Activated CD4-positive, alpha-beta memory T cell treated with anti-CD3 and anti-CD28 coated beads for 36 hours (primary cell): Measurements from ENCODE around the gene POLR2I. TPM values are rescaled to one million over a fixed set of nuclear protein-coding genes. Genes with fewer than 3 reads are reported as not detected.

ENCODE experiments used
- CTCF ChIA-PET: fragments of 350-600 bp; sonication (Branson Sonifier 250); formaldehyde crosslinking; loops from one replicate; lab custom pipeline; 2021; ENCODE audit warnings: antibody characterized with exemption, inconsistent platforms; lab: Charles Lee
- POLR2A ChIA-PET: fragments of 350-600 bp; sonication (Branson Sonifier 250); formaldehyde crosslinking; loops from one replicate; lab custom pipeline; 2021; ENCODE audit warnings: antibody characterized with exemption; lab: Charles Lee
- DNase-seq: peaks from one replicate; pipeline ENCODE4 v3.0.0-alpha.2; 2020
- H3K27ac Mint-ChIP-seq: one replicate; pipeline ENCODE4 v1.8.0; 2021; ENCODE audit warnings: mixed read lengths
- H3K27me3 Mint-ChIP-seq: one replicate; pipeline ENCODE4 v1.8.0; 2021; ENCODE audit warnings: mixed read lengths
- H3K36me3 Mint-ChIP-seq: one replicate; pipeline ENCODE4 v1.8.0; 2021; ENCODE audit warnings: mixed read lengths
- H3K4me1 Mint-ChIP-seq: one replicate; pipeline ENCODE4 v1.8.0; 2021; ENCODE audit warnings: low read depth, mixed read lengths
- H3K4me3 Mint-ChIP-seq: one replicate; pipeline ENCODE4 v1.8.0; 2021; ENCODE audit warnings: mild to moderate bottlenecking, mixed read lengths
- H3K9me3 Mint-ChIP-seq: one replicate; pipeline ENCODE4 v1.8.0; 2021; ENCODE audit warnings: mixed read lengths
- intact Hi-C: fragments of 100-400 bp; cut with micrococcal nuclease; formaldehyde crosslinking; loops from one replicate; pipeline ENCODE4 v1.15.1; 2023
- total RNA-seq, 2 experiments: library from RNA; stranded (reverse); gene quantifications; one replicate each; pipeline ENCODE4 v1.2.3, GENCODE V29; 2021

The POLR2I gene
- total RNA-seq, 2 experiments from 2014 or later = 84.1 to 84.8 TPM

GRCh38 chr19:36111200-36111539 is 3.5 kb downstream of the POLR2I start:
- CTCF ChIA-PET = no interaction called here
- peaks cover 25% of the 10 kb centered on the region for H3K36me3 Mint-ChIP-seq
- intact Hi-C loops = loop anchor here (10.0 kb wide), 2 partner anchors 366 to 396 kb away; partner anchors contain the start of genes IGFLR1, KMT2B, LIN37 and PSENEN
- no peak overlapping the region for H3K27ac Mint-ChIP-seq
- H3K9me3 Mint-ChIP-seq = no peaks in the 10 kb centered on the region
- POLR2A ChIA-PET = no interaction called here
- no peak overlapping the region for H3K4me3 Mint-ChIP-seq
- H3K27me3 Mint-ChIP-seq = peaks cover 5% of the 10 kb centered on the region
- H3K4me1 Mint-ChIP-seq = peaks cover 22% of the 10 kb centered on the region
- DNase-seq = no peak

- Mint-ChIP-seq H3K36me3 (peaks cover 24% of the 10 kb centered on the region), H3K27ac (no peak within 1 kb of the TSS), H3K27me3 (peaks cover 5% of the 10 kb centered on the region), H3K4me1 (peaks cover 18% of the 10 kb centered on the region), H3K9me3 (no peaks in the 10 kb centered on the region), H3K4me3 (no peak within 1 kb of the TSS)
- POLR2A ChIA-PET = interaction anchor here (0.8 kb wide), 1 partner anchor 739 kb away, joined by 3 read pairs; no protein-coding TSS in a partner anchor
- CTCF ChIA-PET = no interaction called here
- DNase-seq = no peak
- intact Hi-C loops = loop anchor here (10.0 kb wide), 2 partner anchors 366 to 396 kb away; partner anchors contain the start of genes IGFLR1, KMT2B, LIN37 and PSENEN
Observed at GRCh38 chr19:36110487-36111199, 4.0 kb downstream of the POLR2I start, which contains the start of gene OVOL3. OVOL3 (plus strand) TSS chr19:36111143; CDS start chr19:36111203, 60 bp downstream.

- Mint-ChIP-seq H3K9me3 (no peaks in the 10 kb centered on the region), H3K27ac (no peak overlapping the region), H3K4me3 (no peak overlapping the region), H3K27me3 (no peaks in the 10 kb centered on the region), H3K36me3 (peaks cover 14% of the 10 kb centered on the region), H3K4me1 (peaks cover 10% of the 10 kb centered on the region)
- DNase-seq = no peak
- ChIA-PET POLR2A (no interaction called here), CTCF (interaction anchor here (0.6 kb wide), 1 partner anchor 46 kb away, joined by 3 read pairs; no protein-coding TSS in a partner anchor)
- intact Hi-C loops = no loop called here
Observed at GRCh38 chr19:36108684-36109083, 6.0 kb downstream of the POLR2I start.

- Mint-ChIP-seq H3K36me3 (peaks cover 11% of the 10 kb centered on the region), H3K27ac (no peak overlapping the region), H3K27me3 (no peaks in the 10 kb centered on the region), H3K4me1 (no peaks in the 10 kb centered on the region), H3K4me3 (no peak overlapping the region), H3K9me3 (no peaks in the 10 kb centered on the region)
- DNase-seq = no peak
- ChIA-PET CTCF (interaction anchor here (0.5 to 1.6 kb wide), 2 partner anchors 21 to 268 kb away, joined by 4 to 5 read pairs; no protein-coding TSS in a partner anchor), POLR2A (interaction anchor here (1.6 kb wide), 1 partner anchor 8 kb away, joined by 4 read pairs; the partner anchor contains the start of genes POLR2I and TBCB)
- intact Hi-C loops = no loop called here
Observed at GRCh38 chr19:36106991-36107390, 7.7 kb downstream of the POLR2I start.

- H3K27ac Mint-ChIP-seq = no peak overlapping the region
- intact Hi-C loops = no loop called here
- POLR2A ChIA-PET = interaction anchor here (1.6 kb wide), 1 partner anchor 9 kb away, joined by 4 read pairs; the partner anchor contains the start of genes POLR2I and TBCB
- no peak for DNase-seq
- no peaks in the 10 kb centered on the region for H3K27me3 Mint-ChIP-seq
- CTCF ChIA-PET = interaction anchor here (1.6 kb wide), 1 partner anchor 21 kb away, joined by 5 read pairs; no protein-coding TSS in a partner anchor
- no peaks in the 10 kb centered on the region for H3K9me3 Mint-ChIP-seq
- peaks cover 11% of the 10 kb centered on the region for H3K36me3 Mint-ChIP-seq
- H3K4me3 Mint-ChIP-seq = no peak overlapping the region
- H3K4me1 Mint-ChIP-seq = no peaks in the 10 kb centered on the region
Observed at GRCh38 chr19:36106441-36106840, 8.2 kb downstream of the POLR2I start.

- Mint-ChIP-seq H3K4me1 (no peaks in the 10 kb centered on the region), H3K4me3 (no peak overlapping the region), H3K36me3 (peaks cover 11% of the 10 kb centered on the region), H3K27ac (no peak overlapping the region), H3K9me3 (no peaks in the 10 kb centered on the region), H3K27me3 (no peaks in the 10 kb centered on the region)
- POLR2A ChIA-PET = interaction anchor here (1.5 kb wide), 1 partner anchor 11 kb away, joined by 5 read pairs; the partner anchor contains the start of genes POLR2I and TBCB
- no peak for DNase-seq
- CTCF ChIA-PET = no interaction called here
- intact Hi-C loops = no loop called here
Observed at GRCh38 chr19:36103842-36104552, 10.7 kb downstream of the POLR2I start.

DNA sequence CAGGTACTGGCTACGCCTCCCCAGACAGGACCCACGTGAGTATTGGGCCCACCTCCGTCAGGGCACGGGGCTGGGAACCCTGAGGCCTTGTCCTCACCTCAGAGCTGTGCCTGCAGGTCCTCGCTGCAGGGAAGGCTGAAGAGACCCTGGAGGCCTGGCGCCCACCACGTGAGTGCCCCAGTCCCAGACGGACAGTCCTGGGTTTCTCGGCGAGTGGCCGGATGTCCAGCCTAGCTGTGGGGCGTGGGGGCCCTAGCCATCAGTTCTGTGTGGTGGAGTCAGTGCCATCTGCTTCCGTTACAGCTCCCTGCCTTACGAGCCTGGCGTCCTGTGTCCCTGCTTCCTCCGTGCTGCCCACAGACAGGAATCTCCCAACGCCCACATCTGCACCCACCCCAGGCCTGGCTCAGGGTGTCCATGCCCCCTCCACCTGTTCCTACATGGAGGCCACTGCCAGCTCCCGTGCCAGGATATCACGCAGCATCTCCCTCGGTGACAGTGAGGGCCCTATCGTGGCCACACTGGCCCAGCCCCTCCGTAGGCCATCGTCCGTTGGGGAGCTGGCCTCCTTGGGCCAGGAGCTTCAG is 11.5 kb downstream of the POLR2I start:
- intact Hi-C loops = no loop called here
- Mint-ChIP-seq H3K4me3 (no peak overlapping the region), H3K27ac (no peak overlapping the region), H3K9me3 (no peaks in the 10 kb centered on the region), H3K27me3 (no peaks in the 10 kb centered on the region), H3K4me1 (no peaks in the 10 kb centered on the region), H3K36me3 (peaks cover 11% of the 10 kb centered on the region)
- no peak for DNase-seq
- ChIA-PET CTCF (no interaction called here), POLR2A (interaction anchor here (1.5 kb wide), 1 partner anchor 12 kb away, joined by 5 read pairs; the partner anchor contains the start of genes POLR2I and TBCB)

GRCh38 chr19:36101550-36102327 is 12.9 kb downstream of the POLR2I start:
- no peak overlapping the region for H3K27ac Mint-ChIP-seq

DNA sequence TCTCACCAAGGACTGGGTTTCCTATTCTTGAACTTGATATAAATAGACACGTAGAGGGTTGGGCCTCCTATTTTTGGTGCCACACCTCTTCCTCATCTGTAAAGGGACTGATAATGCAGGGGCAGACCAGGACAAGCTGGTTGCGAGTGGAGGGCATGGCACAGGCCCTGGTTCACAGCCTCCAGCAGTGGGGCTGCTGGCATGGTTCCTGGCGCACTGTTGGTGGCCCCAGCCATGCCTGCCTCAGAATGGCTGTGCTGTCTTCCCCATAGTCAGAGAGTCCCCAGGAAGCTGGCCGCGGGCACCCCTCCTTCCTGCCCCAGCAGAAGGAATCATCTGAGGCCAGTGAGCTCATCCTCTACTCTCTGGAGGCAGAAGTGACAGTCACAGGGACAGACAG is 14.2 kb downstream of the POLR2I start:
- intact Hi-C loops = no loop called here
- POLR2A ChIA-PET = interaction anchor here (1.4 kb wide), 1 partner anchor 15 kb away, joined by 3 read pairs; the partner anchor contains the start of gene TBCB
- Mint-ChIP-seq H3K4me1 (no peaks in the 10 kb centered on the region), H3K36me3 (peaks cover 17% of the 10 kb centered on the region), H3K27me3 (no peaks in the 10 kb centered on the region), H3K4me3 (no peak overlapping the region), H3K27ac (no peak overlapping the region), H3K9me3 (no peaks in the 10 kb centered on the region)
- no peak for DNase-seq
- CTCF ChIA-PET = interaction anchor here (1.5 kb wide), 1 partner anchor 28 kb away, joined by 3 read pairs; no protein-coding TSS in a partner anchor

More at GRCh38 chr19:36101550-36102327, 12.9 kb downstream of the POLR2I start:
- H3K4me1 Mint-ChIP-seq = no peaks in the 10 kb centered on the region
- H3K4me3 Mint-ChIP-seq = no peak overlapping the region
- H3K36me3 Mint-ChIP-seq = peaks cover 18% of the 10 kb centered on the region
- no peaks in the 10 kb centered on the region for H3K27me3 Mint-ChIP-seq
- H3K9me3 Mint-ChIP-seq = no peaks in the 10 kb centered on the region
- no peak for DNase-seq
- intact Hi-C loops = no loop called here
- POLR2A ChIA-PET = no interaction called here
- CTCF ChIA-PET = no interaction called here

GRCh38 chr19:36099166-36099785 is 15.4 kb downstream of the POLR2I start:
- no peak for DNase-seq
- intact Hi-C loops = loop anchor here (5.0 kb wide), 1 partner anchor 662 kb away; no protein-coding TSS in a partner anchor
- POLR2A ChIA-PET = no interaction called here
- Mint-ChIP-seq H3K9me3 (no peaks in the 10 kb centered on the region), H3K4me3 (no peak overlapping the region), H3K4me1 (no peaks in the 10 kb centered on the region), H3K27ac (no peak overlapping the region), H3K27me3 (no peaks in the 10 kb centered on the region), H3K36me3 (peaks cover 23% of the 10 kb centered on the region)
- CTCF ChIA-PET = interaction anchor here (1.5 kb wide), 1 partner anchor 29 kb away, joined by 3 read pairs; no protein-coding TSS in a partner anchor

DNA sequence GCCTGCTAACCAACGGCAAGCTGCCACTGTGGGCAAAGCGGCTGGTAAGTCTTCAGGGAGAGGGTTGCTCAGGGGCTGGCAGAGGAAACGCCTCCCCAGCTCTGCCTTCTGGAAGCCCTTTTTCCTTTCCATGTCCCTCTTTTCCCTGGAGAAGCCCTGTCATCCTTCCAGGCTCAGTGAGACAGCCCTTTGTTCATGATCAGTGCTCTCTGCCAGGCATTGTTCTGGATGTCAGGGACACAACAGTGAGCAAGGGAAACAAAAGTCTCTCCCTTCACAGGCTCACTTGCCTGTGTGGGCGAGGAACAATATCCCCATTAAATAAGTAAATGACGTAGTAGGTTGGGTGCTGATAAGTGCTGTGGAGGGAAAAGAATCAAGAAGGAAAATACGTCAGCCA is 17.6 kb downstream of the POLR2I start:
- intact Hi-C loops = loop anchor here (5.0 kb wide), 1 partner anchor 660 kb away; no protein-coding TSS in a partner anchor
- no peak for DNase-seq
- CTCF ChIA-PET = no interaction called here
- POLR2A ChIA-PET = no interaction called here
- Mint-ChIP-seq H3K27me3 (no peaks in the 10 kb centered on the region), H3K4me3 (no peak overlapping the region), H3K36me3 (peaks cover 24% of the 10 kb centered on the region), H3K9me3 (no peaks in the 10 kb centered on the region), H3K27ac (no peak overlapping the region), H3K4me1 (peaks cover 16% of the 10 kb centered on the region)
